Ureter (tissue), 1 donor: ENCODE measurements around the gene DUSP8. TPM values are rescaled to one million over a fixed set of nuclear protein-coding genes. Genes with fewer than 3 reads are reported as not detected.

Source experiments
- DNase-seq: peaks from one replicate; pipeline ENCODE4 v3.0.0-alpha.2; 2020; ENCODE audit warnings: low spot score
- total RNA-seq: library from RNA; stranded (reverse); gene quantifications from one replicate; pipeline ENCODE4 v1.2.4, GENCODE V29; 2023
- donor health status: DM: yes; HTN: yes; CAD: no.

The DUSP8 gene
- total RNA-seq, 1 donor from 2014 or later = 6.0 TPM

DNA sequence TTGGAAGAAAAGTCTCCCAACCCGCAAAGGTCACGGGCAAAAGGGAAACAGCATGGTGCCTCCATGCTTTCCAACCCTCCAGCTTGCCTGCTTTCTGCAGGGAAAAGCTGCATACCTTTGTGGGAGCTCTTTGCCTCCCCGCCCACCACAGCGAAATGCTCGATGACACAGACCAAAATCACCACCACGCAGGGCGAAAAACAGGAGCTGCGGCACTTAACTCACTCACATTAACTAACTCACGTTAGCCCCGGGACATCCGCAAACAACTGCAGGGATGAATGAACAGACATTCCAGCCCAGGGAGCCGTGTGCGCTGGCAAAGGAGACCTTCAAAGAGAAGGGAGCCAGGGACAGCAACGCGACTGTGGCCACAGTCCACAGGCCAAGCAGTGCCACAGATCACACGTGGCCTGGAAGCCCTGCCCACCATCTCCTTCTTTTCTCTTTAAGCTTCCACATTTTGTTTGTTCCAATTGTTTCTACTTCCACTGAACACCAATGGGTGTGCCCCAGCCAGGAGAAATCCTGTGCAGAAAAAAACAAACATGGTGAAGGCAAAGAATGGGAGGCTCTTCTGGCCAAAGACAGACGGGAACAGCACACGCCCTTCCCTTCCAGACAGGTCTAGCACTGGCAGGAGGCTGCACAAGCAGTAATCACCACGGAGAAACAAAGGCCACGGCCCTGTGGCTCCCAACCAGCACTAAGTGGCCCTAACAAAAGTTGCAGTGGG is 39.3 kb downstream of the DUSP8 start:
- DNase-seq = no peak

DNA sequence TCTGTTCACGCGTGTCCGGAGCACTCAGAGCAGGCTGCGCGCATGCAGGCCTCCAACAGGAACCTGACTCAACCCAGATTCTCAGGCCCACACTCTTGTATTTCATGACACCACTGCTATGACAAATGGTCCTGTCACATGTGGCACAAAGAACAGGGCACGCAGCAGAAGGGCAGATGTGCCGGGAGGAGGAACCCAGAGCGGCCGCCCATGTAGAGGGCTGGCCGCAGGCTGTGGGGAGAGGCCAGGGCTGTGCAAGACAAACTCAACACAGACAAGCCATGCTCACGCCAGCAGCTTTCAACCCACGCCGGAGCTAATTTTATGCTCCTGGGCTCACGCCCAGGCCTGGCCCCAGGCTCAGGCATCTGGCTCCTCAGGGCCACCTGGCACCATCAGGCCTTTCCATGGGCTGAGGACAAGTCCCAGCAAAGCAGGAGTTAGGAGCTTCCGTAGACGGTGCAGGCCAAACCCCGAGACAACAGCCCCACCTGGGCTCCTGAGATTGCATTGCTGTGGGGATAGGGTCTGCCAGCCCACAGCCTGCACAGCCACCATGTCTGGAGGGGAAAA is 40.0 kb downstream of the DUSP8 start:
- no peak for DNase-seq

DNA sequence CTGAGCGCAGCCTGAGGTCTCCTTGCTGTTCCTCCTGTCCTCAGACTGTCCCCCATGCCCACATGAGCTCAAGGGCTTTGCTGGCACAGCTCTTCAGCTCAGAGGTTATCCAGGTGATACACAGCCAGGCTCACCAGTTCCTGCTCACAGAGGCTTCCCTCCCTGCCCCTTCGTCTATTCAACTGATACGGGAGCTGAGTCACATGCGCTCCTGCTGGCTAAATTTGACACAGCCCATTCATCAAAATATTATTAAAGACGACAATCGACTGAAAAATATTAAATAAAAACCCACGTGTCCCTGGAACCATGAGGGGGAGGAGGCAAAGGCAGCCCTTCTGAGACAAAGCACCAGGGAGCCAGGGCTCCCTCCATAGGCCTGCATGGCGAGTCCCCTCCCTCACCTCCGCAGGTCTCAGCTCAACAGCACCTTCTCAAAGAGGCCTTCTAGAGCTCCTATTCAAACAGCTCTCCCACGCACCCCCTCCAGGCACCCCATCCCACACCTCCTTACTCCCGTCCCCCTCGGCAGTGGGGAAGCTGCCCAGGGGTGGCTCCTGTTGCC is 40.5 kb downstream of the DUSP8 start:
- DNase-seq = no peak

DNA sequence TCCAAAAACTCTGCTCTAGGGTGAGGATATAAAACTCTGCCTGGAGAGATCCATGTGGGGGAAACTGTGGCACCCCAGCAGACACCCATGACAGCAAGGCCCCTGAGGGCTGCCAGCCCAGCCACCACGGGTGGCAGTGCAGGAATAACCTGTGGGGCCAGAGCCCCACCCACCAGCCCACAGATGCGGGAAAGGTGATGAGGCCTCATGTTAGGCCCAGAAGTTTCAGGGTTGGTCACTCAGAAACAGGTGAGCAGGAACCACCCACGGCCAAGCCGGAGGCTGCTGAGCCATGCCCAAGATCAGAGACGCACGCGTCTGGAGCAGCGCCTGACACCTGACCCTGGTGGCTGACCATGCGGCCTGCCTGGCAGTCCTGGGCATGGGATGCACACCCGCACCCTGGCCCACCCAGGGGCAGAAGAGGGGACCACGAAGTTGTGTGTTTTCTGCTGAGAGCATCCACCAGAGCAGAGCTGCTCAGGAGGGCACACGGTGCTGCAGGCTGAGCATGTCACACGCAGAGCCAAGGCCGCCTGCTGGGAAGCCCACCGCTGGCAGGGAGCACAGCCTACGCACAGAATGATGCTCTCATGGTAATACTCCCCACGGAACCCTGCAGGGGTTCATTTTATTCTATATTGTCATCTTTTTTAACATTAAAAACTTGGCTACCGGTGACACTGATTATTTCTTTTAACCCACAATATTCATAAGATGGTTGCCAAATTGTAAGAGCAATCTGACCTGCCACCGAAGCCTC is 41.2 kb downstream of the DUSP8 start:
- DNase-seq = no peak

DNA sequence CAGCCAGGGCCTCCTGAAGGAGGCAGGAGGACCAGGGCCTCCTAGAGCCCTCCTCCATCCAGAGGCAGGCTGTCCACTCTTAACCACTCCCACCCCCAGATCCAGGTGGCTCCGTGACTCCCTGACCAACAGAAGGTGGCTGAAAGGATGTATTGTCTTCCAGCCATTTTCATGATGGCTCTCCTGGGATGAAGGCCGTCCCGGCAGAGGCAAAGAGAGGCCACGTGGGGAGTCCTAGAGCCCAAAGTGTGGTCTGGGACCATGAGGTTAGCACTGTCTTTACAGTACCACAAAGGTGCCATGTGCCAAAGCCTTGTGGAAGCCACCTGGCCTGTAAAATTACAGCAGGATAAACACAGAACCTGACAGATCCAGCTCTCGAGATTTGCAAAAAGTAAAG is 42.3 kb downstream of the DUSP8 start:
- no peak for DNase-seq

DNA sequence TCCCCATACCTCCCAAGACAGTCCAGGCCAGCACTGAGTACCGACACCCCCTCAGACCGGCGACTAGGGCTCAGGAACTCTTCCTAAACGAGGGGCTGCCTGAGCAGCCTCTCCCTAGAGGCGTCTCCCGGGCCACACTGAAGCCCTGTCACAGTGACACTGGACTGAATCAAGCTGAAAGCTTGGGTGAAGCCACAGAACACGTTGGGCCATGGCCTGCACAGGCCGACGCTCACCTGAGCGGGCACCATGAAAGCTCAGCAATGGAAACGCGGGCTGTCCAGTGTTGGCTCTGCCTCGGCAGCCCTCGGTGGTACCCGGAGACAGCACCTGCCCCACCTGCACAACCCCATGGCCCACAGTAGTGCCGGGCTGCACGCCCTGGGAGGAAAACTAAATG is 42.8 kb downstream of the DUSP8 start:
- no peak for DNase-seq

DNA sequence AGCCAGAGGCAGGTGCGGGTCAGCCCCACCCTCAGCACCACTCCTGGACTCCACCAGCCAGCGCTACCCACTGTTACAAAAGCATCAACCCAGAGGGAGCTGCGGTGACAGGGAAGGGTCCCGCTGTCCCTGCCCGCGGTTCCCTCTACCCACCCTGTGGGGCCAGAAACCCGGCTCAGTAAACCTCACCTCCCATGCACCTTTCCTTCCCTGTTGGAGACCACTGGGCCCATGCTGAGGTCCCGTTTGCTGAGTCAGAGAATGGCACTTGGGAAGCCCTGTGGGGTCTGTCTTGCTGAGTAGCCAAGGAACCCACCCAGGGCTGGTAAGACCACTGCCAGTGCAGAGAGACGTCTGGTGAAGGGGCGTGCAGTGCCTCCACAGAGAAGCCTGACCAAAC is 43.4 kb downstream of the DUSP8 start:
- no peak for DNase-seq

DNA sequence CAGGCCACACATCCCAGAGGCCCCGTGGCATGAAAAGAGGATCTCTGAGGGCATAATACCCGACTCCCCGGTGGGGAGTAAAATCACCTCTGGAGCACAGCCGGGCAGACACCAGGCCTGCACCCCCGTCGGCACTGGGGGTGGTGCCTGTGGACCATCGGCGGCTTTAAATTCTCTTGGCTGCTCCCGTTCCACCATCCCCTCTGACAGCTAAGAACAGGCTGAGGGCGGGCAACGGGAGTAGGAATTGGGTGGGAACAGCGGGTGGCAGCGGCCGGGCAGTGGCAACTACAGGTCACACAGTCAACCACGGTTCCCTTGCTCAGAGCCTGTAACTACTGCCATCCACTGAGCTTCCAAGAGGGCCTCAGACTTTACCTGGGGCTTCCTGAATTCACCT is 45.3 kb downstream of the DUSP8 start:
- no peak for DNase-seq

DNA sequence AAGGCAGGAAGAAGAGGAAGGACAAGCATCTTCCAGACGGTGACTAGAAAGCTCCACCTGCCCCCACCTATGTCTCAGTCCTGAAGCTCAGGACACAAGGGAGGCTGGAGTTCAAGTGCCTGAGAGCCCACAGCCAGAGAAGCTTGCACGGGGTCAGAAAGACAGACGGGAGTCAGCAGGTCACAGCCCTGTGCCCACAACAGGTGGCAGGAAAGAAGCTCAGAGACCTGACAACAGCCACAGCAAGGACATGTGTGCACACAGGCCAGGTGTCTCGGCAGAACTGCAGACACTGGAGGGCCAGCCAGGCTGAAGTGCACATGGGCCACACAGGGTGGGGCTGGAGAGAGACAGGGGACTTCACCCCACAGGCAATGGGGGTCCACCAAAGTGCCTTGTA is 48.3 kb downstream of the DUSP8 start:
- no peak for DNase-seq

DNA sequence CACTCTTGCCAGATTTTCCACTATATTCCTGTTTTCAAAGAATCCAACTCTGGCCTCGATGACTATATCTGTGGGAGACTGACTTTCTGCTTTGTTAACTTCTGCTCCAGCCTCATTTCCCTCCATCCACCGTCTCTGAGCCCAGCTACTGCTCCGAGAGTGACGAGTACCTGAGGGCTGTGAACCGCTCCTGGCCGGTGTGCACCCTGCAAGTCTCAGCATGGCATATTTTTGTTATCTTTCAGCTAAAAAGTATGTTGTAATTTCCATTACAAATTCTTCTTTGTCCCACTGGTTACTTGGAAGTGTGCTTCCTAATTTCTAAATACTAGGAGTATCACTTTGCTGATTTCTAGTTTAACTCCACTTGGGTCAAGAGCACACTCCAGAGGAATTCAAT is 49.0 kb downstream of the DUSP8 start:
- no peak for DNase-seq

DNA sequence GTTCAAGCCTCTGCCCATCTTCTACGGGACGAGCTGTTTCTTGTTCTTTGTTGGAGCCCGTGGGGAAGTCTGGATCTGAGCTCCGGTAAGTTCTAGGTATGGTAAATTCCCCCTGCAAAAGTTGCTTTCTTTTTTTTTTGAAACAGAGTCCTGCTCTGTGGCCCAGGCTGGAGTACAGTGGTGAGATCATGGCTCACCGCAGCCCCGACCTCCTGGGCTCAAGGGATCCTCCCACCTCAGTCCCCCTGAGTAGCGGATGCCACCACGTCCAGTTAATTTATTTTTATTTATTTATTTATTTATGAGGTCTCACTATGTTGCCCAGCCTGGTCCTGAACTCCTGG is 50.0 kb downstream of the DUSP8 start:
- no peak for DNase-seq

DNA sequence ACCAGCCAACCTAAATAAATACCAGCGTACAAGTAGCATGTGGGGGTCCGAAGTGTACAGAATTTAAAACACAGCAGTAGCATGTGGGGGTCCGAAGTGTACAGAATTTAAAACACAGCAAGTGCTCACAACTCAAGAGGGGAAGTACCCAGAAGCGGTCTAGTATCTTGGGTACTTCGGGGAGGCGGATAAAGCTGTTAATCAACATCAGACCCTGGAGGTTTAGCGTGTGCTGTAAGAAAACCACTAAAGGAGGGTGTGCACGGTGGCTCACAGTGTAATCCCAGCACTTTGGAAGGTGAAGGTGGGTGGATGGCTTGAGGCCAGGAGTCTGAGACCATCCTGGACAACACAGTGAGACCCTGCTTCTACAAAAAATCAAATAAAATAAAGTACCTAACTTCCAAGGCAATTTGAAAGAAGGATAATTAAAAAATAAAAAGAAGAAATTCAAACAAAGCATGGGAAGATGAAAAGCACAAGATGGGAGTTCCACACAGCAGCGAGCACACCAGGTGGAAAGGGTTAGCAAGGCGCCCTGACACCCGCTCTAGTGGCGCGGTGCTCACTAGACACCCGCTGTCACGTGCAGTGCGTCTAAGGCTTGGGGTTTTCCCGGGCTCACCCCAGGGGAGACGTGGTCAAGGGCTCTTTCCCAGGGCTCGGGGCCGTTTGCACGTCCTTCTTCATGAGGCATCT is 50.5 kb downstream of the DUSP8 start:
- DNase-seq = no peak

DNA sequence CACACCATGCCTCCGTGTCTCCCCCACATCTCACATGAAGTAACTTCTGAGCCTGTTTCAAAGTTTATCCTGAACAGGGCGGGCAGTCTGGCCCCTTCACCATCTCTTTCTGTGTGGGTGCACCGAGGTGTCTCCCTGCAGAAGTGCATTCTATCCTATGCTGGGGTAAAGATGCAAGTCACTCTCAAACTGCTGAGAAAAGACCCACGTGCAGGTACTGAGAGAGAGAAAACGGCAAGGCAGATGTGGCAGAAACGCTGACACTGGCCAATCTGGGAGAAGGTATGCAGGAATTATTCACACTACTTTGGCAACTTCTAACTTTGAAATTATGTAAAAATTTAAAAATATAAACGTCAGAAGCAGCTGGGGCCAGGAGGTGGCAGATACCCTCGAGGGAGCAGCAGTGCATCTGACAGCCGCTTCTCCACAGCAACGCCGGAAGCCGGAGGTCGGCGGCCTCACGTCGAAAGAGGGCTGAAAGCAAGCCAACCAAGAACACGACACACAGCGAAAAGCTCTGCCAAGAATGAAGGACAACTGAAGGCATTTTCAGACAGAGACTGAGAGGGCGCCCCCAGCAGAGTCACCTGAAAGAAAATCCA is 51.3 kb downstream of the DUSP8 start:
- no peak for DNase-seq

DNA sequence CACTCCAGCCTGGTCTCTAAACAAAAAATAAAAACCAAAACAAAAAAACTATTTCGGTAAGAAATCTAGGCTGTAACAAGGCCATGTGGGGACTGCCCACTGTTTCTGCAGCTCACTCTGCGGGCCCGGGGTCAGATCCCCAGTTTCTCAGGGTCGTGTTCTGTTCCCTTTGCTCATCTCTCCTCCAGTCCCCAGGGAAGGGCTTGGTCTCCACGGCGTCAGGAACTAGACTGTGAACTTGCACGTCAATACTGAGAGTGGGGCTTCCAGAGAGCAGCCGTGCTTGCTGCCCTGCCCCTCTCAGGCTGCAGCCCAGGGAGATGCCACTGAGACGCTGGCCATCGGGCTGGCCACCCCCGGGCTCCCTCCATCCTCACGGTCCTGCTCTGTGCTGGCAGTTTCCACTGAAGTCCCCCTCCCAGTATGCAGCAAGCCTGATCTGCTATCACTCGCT is 51.8 kb downstream of the DUSP8 start:
- DNase-seq = no peak

DNA sequence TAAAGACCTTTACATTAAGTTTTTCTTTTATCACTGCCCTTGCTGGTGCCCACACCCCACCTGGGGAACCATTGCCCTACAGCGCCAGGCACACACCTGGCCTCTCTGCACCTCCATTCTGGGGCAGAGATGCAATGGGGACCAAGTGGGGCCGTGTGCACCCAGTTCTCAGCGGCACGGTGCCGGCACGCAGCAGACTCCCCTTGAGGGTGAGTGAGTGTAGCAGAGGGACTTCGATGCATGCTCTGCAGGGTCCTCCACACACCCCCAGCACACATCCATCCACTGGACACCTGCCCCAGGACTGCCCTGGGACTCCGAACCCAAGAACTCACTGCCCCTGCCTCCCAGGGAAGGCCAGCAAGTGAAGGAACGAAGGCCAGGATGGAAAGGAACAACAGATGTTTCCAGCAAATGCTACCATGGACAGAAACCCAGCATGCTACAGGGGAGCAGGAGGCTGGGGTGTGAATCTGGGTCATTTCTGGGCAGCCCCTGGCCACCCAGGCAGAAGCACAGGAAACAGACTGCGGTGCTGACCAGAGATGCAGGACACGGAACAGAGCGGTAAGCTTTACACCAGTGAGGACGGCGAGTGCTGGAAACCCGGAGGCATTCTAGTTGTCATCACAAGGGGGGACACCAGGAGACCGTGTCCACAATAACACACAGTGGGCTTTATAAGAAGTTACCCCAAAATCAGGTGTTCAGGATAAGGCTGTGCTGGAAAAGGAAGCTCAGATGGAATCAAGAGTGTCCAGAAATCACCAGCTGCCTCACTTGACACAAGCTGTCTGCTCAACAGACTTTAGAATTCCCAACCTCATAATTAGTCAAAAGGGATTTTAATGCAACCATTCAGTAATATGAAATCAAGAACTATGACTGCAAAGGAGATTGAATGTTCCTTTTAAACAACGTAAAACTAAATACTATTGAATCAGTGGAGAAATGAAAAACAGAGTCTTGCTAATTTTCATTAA is 52.8 kb downstream of the DUSP8 start:
- DNase-seq = no peak

DNA sequence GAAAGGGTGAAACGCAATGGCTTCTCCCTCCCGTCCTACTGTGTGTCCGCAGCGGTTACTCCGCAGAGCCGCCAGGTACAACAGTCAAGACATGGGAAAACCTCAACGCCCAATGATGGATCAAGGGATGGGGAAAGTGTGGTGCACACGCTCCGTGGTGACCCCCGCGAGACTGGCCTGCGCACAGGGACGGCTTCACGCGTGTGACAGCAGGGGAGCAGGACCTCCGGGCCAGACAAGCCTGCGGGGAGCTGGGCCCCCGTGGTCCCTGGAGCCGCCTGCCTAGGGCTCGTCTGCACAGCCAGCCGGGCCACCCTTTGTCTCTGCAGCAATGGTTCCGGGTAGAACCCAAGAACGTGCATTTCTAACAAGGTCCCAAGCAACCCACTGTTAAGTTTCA is 53.8 kb downstream of the DUSP8 start:
- DNase-seq = no peak

DNA sequence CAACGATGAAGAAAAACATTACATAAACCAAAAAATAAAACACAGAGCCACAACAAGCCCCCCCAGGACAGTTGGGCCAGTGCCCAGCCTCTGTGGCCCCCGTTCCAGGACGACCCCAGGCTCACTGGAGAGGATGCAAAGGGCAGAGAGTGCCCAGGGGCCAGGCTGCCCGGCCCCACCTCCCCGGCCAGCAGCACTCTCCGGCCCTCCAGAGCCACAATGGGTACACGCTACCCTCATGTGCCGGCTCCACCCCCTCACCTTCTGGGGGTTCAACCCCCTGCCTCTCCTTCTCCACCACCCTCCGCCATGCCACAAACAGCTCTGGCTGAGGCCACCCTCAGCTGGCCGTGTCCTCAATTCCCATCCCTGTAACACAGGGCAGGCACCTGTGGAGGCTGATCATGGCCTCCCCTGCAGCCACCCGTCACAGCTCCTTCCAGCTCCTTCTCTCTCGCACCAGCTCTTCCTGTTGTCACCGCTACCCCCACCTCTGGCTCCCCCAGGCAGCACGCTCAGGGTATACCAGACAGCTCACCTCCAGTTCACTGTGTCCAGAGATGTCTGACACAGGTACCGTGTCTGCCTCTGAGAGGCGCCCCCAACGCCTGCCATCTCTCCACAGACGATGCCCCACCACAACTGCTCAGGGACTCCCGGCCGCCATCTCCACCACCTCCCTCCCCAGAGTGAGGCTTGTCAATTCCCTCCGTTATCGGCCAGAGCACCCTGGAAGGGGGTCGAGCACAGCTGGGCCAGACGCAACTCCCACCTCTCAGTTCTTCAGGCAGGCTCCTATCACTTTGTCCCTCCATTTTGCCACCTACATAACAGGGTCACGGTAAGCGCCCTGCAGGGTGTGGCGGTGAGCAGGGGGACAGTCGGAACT is 54.7 kb downstream of the DUSP8 start:
- no peak for DNase-seq

DNA sequence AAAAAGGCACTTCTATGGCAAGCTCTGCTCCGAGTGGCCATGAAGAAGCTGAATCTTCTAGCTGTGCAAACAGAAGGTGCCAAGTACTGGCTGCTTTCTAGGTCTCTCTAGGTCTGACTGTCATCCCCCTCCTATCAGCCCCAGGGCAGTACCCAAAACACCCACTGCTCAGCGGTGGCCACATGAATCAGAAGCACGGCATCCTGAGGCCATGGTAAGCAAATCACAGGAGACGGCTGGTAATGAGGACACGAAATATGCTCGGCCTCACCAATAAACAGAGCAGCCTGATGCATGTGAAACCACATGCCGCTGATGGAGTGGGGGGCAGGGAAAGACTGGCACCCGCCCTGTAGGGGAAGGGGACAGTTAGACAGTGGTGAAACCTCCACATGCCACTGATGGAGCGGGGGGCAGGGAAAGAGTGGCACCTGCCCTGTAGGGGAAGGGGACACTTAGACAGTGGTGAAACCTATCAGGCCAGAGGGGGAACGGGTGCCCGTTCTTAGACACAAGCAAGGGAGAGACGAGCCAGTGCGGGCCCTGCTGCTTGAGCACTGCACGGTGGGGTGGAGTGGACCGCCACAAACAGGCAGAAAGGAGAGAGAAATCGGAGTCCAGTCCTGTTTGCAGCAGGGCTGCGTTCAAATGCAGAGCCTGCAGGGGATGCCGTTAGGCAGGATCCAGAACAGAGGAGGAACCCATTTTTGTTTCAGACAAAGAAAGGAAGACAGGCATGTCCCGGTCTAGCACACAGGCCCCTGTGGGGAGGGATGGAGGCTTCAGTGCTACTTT is 55.6 kb downstream of the DUSP8 start:
- no peak for DNase-seq
